Right ventricle myocardium inferior (tissue), 1 donor: Measurements from ENCODE around the gene OR1D5. TPM values are rescaled to one million over a fixed set of nuclear protein-coding genes. Genes with fewer than 3 reads are reported as not detected.
"Not testable (repeated sequence)": the region's sequence is repeated elsewhere in the genome, so short reads cannot be mapped to it uniquely, and the experiment has no call there.

Experiments used
- ATAC-seq: fragments of 200-7000 bp; cut with Tn5 transposase; one replicate; pipeline ENCODE4 v1.9.1; 2020; ENCODE audit warnings: mild to moderate bottlenecking, moderate library complexity
- DNase-seq: peaks from one replicate; pipeline ENCODE4 v3.0.0; 2021; ENCODE audit errors: missing footprints
- intact Hi-C: fragments of 100-400 bp; cut with DNase I; formaldehyde crosslinking; loops from one replicate; pipeline ENCODE4 v1.11.0; 2022
- long read RNA-seq: library from polyadenylated mRNA; unstranded; transcript quantifications from one replicate; pipeline ENCODE4 v2.0.0, GENCODE V29; 2021
- total RNA-seq: library from RNA; stranded (reverse); fragmentation: NEBNext Ultra II Directional; extraction: Animal tissue kit (Norgen Biotek cat#: 25700); gene quantifications from one replicate; pipeline ENCODE4 v1.2.1, GENCODE V29; 2021
- donor health status: DM: no; HTN: yes; CAD: no; lungs with severe emphysema.

The OR1D5 gene
- not detected for total RNA-seq
- long read RNA-seq = 0 reads

DNA sequence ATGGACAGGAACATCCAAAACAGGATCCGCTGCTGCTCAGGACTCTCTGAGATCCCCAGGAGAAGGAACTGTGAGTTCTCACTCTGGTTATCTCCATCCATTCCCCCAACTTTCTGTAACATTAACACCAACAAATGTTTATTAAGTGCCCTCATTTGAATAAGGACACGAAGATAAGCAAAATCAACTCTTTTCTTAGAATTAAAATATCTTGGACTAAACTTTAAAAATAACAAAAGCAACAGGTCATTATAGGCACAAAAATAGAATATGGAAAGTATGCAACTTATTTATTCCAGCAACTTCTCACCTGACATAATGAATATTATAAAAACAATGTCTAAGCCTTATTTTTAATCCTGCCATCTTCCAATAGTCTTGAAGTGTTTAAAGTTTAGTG lies at the start of gene OR1D5:
TSS of gene OR1D5 (minus strand) at position 101 of the 400 bp plus-strand sequence. CDS start at position 101, 0 bp downstream.
- ATAC-seq, DNase-seq, intact Hi-C loops: not testable (repeated sequence)

- DNase-seq (no peak), ATAC-seq (no peak)
Observed at GRCh38 chr17:3104322-3104721, 40.9 kb upstream of the OR1D5 start, which contains the start of gene OR1D2. TSS of gene OR1D2 (minus strand) at chr17:3104422. CDS start at chr17:3092996, 11,426 bp downstream.

DNA sequence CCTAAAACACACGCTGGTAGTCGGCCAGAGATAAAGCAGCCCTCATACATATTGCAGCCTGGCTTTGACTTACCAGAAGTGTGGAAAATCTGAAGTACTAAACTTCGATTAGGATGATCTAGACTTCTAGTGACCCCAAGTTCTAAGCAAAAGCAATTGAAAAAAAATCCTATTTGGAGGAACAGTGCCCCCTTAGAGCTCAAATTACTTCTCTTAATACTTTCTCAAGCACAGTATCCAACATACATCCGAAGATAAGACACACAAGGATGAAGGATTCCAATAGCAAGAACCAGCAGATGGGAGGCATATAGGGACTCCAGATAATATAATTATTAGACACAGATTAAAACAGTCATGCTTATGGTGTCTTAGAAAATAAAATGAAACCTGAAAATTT lies 10.4 kb upstream of the OR1D5 start:
- ATAC-seq, DNase-seq, intact Hi-C loops: not testable (repeated sequence)

More at GRCh38 chr17:3104322-3104721, 40.9 kb upstream of the OR1D5 start, which contains the start of gene OR1D2:
- intact Hi-C loops = no loop called here

DNA sequence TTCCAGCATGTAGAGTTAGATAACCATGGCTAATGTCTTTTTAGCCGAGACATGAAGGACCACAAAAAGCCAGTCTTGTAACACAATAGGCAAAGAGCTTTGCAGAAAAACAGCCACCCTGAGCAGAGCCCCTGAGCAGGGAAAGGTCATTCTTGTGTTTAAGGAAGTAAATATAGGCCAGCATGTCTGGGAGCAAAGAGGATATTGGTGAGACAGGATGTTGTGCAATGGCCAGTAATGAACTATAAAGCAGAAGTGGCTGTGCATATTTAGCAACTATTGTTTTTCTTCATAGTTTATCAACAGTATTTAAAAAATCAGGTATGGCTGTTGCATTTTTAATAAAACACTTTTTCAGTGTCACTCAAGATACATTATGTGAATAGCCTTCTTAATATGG lies 1.8 kb upstream of the OR1D5 start:
- DNase-seq, ATAC-seq, intact Hi-C loops: not testable (repeated sequence)

DNA sequence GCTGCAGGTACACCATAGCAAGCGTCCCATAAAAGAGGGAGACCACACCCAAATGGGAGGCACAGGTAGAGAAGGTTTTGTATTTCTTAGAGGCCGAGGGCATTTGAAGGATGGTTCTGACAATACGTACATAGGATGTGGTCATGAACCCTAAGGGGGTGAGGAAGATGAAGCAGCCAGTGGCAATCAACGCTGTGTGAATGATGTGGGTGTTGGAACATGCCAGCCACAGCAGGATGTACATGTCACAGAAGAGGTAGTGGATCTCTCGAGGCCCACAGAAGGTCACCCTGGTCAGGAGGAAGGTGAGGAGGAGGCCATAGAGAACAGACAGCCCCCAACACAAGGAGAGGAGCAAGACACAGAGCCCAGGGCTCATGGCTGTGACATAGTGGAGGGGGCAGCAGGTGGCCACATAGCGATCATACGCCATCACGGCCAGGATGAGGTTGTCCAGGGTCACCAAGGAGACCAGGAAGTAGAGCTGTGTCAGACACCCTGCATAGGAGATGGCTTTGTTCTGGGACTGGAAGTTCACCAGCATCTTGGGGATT lies 506 bp downstream of the OR1D5 start:
- intact Hi-C loops, DNase-seq, ATAC-seq: not testable (repeated sequence)

DNA sequence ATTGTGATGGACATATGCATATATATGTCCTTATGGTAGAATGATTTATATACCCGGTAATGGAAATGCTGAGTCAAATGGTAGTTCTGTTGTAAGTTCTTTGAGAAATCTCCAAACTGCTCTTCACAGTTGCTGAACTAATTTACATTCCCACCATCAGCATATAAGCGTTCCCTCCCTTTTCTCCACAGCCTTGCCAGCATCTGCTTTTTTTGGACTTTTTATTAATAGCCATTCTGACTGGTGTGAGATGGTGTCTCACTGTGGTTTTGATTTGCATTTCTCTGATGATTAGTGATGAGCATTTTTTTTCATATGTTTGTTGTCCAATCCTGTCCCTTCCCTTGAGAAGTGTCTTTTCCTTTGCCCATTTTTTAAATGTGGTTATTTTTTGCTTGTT lies 8.5 kb downstream of the OR1D5 start:
- ATAC-seq, intact Hi-C loops, DNase-seq: not testable (repeated sequence)

- ATAC-seq = no peak
- DNase-seq = no peak
- intact Hi-C loops = loop anchor here (5.0 kb wide), 1 partner anchor 598 kb away; no protein-coding TSS in a partner anchor
Observed at GRCh38 chr17:3049705-3050295, 13.6 kb downstream of the OR1D5 start.

- peak; percentile 100 for ATAC-seq
- intact Hi-C loops = loop anchor here (5.0 kb wide), 1 partner anchor 598 kb away; no protein-coding TSS in a partner anchor
- peak; percentile 98 for DNase-seq
Observed at GRCh38 chr17:3048727-3049471, 14.5 kb downstream of the OR1D5 start.

DNA sequence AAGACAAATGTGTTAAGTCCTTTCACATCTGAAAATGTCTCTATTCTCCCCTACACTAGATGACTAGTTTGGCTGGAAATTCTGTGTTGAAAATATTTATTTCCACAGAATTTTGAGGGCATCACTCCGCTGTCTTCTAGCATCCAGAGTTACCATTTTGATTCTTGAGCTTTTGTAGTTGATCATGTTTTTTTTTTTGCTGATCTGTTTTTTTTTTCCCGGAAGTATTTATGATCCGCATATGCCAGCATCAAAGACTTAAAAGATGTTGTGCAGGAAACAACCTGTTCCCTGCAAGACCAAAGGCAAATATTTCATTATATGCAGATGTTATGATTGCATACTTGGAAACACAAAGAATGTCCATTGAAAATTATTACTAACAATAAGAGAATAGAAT lies 16.7 kb downstream of the OR1D5 start:
- ATAC-seq (no peak), DNase-seq (no peak)
- intact Hi-C loops = loop anchor here (5.0 kb wide), 1 partner anchor 601 kb away; no protein-coding TSS in a partner anchor

DNA sequence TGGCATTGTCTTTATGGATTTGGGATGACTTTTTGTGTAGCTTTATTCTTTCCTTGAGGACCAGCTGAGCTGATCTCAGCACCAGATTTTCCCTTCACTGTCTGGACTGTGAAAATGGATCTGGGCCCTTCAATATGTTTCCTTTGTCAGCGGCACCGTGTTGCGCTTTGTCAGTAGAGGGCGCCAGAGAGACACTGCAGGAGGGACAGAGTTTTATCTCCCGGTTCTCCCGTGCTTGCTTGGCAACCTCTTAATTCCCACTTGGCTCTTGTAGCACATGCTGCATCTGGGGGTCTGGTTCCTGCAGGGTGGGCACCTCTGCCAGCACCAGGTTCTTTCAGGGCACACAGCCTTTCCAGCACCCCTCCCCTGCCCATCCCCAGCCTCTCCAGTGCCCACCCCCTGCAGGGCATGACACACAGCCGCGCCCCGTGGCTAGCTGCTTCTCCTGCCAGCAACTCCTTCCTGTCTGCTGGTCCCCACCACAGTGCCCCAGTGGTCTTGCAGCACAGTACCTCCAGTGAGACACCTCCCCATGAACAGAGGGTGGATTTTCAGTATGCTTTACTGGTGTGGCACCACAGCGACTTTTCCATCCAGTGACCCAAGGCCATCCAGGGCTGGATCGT lies 19.6 kb downstream of the OR1D5 start:
- no peak for ATAC-seq
- intact Hi-C loops = no loop called here
- no peak for DNase-seq

DNA sequence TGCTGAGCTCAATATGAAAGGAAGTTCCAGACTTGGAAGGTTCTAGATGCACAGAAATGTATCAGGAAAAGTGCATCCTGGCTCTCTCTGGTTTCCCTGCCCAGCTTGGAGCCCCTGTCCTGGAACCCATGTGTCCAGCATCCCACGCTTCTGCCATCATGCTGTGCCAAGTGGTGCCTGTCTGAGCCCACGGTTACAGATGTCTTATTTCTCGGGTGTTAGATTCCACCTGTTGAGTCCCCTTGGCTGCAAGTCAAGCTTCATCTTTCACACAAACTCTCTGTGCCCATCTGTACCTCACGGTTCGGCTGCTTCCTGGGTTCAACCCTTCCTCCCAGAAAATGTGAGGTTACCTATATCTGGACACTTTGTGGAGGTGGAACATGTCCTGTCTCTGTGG lies 22.5 kb downstream of the OR1D5 start:
- no peak for ATAC-seq
- no peak for DNase-seq
- intact Hi-C loops = no loop called here

DNA sequence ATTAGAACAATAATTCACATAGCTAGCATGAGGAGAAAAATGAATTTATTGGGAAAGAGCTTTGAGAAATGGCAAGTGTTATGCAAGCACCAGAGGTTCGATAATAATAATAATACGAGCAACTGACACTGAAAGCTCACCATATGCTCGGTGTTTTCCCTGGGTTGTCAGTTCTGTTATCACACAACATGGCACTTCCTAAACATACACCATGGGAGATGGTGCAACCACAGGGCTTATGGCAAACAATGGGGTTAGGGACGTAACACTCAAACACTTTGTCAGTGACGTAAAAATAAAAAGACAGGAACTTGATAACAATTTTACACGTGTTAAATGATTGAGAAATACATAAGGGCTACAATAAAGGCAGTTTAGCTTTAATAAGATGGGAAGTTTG lies 23.7 kb downstream of the OR1D5 start:
- intact Hi-C loops = no loop called here
- DNase-seq (no peak), ATAC-seq (no peak)

GRCh38 chr17:3038941-3039340 lies 24.5 kb downstream of the OR1D5 start:
- ATAC-seq (no peak), DNase-seq (no peak)
- intact Hi-C loops = no loop called here

- DNase-seq = no peak
- intact Hi-C loops = no loop called here
- no peak for ATAC-seq
Observed at GRCh38 chr17:3037259-3037658, 26.1 kb downstream of the OR1D5 start.

- intact Hi-C loops = no loop called here
- no peak for DNase-seq
- no peak for ATAC-seq
Observed at GRCh38 chr17:3036800-3037199, 26.6 kb downstream of the OR1D5 start.

DNA sequence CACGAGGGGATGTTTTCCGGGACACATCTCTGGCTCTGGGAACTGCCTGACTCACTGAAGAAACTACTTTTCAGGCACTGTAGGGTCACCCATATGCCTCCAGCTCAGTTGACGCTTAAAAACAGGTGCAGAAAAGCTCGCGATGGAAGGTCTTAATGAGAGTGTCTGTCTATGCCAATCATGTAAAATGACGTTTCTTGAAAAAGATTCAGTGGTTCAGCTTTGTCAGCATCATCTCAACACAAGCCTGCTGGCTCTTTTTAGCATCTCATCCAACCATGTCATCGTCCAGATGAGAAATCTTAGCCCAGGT lies 27.5 kb downstream of the OR1D5 start:
- intact Hi-C loops = no loop called here
- DNase-seq (no peak), ATAC-seq (no peak)

GRCh38 chr17:3035256-3035967 lies 28.0 kb downstream of the OR1D5 start:
- ATAC-seq (no peak), DNase-seq (no peak)
- intact Hi-C loops = no loop called here

- intact Hi-C loops = no loop called here
- no peak for ATAC-seq
- no peak for DNase-seq
Observed at GRCh38 chr17:3034578-3034920, 28.9 kb downstream of the OR1D5 start.
